Activated CD8-positive, alpha-beta memory T cell treated with anti-CD3 and anti-CD28 coated beads, Interleukin-2, amount 50 U/mL, for 1 hour (primary cell): ENCODE measurements around the gene DIP2C.
"Not testable (repeated sequence)": the region's sequence is repeated elsewhere in the genome, so short reads cannot be mapped to it uniquely, and the experiment has no call there.

Experiments used
- DNase-seq: peaks from one replicate; pipeline ENCODE4 v3.0.0-alpha.2; 2020; ENCODE audit errors: extremely low read depth

The DIP2C gene

DNA sequence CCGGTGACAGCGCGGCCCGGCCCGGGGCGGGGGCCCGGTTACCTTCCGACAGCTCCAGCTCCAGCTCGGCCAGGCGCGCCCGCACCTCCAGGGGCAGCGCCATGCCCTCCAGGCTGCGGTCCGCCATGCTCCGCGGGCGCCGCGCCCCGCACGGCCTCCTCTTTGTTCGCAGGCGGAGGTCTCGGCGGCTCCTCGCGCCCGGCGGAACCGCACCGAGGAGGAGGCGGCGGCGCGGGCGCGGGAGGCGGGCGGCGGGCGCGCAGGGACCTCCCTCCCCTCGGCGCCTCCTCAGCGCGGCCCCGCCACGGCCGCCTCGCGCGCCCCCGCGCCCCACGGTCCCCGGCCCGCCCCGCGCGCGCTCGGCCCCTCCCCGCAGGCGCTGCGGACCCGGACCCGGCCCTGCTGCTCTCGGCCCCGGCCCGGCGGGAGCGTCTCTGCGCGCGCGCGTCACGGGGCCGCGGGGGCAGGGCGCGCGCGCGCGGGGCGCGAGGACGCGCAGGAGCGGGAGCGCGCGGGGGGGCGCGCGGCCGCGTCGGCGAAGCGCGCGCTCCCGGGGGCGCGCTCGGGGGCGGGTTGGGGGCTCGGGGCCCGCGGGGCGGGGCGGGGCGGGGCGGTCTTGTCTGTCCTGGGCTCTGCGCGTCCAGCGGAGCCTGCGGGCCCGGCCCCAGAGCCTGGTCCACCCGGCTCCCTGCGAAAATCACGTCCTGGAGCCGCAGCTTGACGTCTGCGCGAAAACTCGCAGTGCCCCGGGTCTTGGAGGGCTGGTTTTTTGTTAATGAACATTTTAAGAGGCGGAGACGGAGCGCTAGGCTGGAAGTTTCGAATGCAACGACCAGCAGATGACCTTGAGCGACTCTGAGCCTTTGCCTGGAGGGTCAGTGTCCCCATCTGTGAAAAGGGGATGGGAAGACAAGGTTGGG is at the start of gene DIP2C:
Gene DIP2C (minus strand): TSS at position 217 of the 920 bp plus-strand sequence. CDS start 90 bp downstream, at position 127.
- DNase-seq = no peak

- DNase-seq = no peak
These were observed 45.0 kb upstream of the DIP2C start for GRCh38 chr10:734481-734880.

GRCh38 chr10:733086-733485 is 43.6 kb upstream of the DIP2C start:
- no peak for DNase-seq

DNA sequence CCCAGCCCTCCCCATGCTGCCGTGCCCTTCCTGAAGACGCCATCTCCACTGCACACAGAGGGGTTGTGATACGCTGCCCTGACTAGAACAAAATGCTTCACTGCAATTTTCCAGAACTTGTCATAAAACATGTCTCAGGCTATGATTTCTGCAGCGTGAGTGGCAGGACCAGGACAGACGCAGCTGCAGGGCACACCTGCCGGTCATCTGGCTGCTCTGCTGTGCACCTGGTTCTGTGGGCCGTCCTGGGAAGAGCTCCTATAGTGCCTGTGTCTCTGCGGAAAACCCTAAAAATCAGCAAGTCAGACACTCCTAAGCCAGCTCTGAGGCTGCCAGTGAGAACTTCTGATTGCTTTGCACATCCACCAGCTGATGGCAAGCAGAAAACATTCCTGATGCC is 39.7 kb upstream of the DIP2C start:
- DNase-seq = no peak

DNA sequence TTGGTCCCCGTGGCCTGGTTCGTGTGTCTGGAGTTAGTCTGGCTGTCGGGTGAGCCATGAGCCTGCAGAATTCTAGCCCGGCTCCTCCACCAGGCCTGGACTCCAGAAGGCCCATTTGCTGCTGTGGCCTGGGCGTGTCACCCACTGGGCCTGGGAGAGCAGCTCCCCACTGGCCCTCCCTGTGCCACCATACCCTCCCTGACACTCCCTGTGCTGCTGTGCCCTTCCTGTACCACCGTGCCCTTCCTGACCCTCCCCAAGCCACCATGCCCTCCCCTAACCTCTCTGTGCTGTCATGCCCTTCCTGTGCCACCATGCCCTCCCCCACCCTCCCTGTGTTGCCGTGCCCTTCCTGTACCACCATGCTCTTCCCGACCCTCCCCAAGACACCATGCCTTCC is 39.1 kb upstream of the DIP2C start:
- no peak for DNase-seq

DNA sequence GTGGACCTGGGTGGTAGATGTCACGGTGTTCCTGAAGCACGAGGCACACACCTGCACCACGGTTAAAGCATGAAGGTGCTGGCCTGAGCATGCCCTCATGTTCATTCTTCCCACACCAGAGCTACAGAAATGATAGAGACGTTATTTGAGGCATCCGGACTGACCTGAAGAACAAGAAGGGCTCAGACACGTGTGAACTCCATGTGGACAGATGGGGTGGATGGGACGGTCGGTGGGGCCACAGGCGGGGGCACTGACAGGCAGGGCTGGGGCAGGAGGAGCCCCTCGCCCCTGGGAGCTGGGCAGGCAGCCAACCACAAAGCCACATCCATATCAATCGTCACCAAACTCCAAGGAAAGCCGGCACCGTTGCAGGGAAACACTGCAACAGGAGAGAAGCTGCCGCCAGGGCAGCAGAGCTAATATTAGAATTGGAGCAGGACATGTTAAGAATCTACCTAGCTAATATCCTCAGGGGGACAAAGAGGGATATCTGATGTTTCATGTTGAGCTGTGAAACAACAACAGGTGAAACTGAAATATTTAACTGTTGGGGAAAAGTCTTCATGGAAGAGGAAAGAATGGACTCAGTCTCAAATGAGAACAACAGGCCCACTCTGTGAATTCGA is 37.8 kb upstream of the DIP2C start:
- DNase-seq = no peak

DNA sequence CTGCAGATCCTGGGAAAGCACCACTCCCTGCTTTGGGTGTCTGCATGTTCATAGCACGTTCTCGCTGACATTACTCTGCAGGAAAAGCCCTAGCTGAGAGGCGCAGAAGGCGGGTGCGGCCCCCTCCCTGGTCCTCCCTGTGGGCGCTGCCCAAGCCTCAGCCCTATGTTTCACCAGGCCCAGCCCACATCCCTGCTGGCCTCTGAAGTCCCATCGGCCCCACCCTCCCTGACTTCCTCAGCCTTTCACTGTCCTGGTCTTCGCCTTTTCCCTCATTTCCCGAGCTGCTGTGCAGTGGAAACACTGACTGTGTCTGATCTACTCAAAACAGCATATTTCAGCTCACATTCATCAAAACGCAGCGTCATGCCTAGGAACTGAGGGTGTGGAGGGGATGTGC is 36.3 kb upstream of the DIP2C start:
- no peak for DNase-seq

GRCh38 chr10:725302-725701 is 35.8 kb upstream of the DIP2C start:
- no peak for DNase-seq

- no peak for DNase-seq
These were observed 34.5 kb upstream of the DIP2C start for GRCh38 chr10:723973-724372.

DNA sequence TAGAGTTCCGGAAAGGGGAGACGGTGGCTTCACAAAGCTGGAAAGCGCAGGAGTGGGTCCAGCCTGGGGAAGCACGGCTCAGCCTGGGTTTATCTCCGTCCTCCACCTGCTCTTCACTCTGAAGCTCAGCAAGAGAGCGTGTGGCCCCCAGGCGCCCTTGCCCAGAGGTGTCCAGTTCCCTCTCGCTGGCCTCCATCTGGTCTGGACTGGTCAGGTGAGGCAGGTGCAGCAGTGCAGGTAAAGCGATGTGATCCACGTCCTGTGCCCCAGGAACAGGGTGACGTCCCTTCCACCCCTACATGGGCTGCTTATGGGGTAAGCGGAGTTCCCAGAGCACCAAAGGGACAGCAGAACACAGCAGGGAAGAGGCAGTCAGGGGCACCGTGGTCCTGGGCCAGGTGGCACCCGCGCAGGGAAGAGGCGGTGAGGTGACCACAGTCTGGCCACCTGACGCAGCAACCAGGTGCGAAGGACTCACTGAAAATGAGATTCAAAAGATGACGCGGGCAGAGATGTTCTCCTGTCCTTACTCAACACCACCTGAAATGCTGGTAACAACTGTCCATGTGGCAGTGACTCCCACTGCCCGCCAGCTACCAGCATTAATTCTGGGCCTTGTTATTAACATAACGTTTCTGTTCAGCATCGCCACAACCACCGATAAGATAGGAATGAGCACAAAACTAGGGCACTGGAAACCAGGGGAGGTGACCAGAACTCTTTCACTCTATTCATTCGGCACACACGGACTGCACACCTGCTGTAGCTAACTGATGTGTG is 33.0 kb upstream of the DIP2C start:
- no peak for DNase-seq

DNA sequence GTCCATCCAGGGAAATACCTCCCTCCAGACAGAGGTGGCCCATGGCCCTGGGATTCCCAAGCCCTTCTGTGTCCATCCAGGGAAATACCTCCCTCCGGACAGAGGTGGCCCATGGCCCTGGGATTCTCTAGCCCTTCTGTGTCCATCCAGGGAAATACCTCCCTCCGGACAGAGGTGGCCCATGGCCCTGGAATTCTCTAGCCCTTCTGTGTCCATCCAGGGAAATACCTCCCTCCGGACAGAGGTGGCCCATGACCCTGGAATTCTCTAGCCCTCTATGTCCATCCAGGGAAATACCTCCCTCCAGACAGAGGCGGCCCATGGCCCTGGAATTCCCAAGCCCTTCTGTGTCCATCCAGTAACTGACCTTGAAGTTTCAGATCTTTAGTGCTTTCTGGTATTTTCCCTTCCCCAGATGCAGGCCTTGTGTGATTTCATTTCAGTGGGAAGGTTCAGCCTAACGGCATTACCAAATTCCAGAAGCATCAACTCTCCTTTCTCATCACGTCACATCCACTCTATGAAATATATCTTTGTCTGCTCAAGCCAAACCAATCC is 28.8 kb upstream of the DIP2C start:
- DNase-seq = no peak

DNA sequence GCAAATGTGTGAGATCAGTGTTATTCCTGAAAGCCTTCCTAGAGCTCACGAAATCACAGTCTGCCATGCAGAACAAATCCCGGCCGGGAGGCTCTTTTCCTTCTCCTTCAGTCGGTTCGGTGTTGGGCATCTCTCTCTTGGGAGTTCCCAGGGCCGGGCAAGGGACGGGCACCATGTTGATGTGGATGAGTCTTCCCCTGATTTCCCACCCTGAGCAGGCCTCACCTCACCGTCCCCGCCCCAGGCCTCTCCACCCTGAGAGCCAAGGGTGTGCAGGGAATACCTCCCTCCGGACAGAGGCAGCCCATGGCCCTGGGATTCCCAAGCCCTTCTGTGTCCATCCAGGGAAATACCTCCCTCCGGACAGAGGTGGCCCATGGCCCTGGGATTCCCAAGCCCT is 28.0 kb upstream of the DIP2C start:
- no peak for DNase-seq

DNA sequence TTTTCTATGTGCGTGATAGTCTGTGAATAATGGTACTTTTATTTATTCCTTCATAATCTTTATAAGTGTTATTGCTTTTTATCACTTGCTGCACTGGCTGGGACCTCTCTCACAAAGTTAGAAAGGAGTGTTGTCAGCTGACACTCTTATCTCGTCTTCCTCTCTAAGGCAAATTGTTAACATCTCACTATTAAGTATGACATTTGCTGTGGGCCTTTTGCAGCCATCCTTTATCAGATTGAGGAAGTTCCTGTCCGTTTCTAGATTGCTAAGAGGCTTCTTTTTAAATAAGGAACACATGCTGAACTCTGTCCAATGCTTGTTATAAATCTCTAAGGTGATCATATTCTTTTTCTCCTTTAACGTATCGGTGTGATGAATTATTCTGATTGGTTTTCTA is 27.4 kb upstream of the DIP2C start:
- DNase-seq = no peak

- no peak for DNase-seq
These were observed 24.7 kb upstream of the DIP2C start for GRCh38 chr10:714214-714613.

GRCh38 chr10:712575-712974 is 23.1 kb upstream of the DIP2C start:
- DNase-seq = no peak

DNA sequence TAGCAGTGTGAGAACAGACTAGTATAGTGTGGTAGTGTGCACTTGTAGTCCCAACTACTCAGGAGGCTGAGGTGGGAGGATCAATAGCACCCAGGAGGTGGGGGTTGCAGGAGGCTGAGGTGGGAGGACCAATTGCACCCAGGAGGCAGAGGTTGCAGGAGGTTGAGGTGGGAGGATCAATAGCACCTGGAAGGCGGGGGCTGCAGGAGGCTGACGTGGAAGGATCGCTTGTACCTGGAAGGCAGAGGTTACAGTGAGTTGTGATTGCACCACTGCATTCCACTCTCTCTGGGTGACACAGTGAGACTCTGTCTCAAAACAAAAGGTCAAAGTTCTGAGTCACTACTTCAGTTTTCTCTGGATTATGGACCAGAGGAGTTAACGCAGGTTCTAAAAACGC is 22.6 kb upstream of the DIP2C start:
- no peak for DNase-seq

GRCh38 chr10:707861-708260 is 18.4 kb upstream of the DIP2C start:
- DNase-seq = no peak

DNA sequence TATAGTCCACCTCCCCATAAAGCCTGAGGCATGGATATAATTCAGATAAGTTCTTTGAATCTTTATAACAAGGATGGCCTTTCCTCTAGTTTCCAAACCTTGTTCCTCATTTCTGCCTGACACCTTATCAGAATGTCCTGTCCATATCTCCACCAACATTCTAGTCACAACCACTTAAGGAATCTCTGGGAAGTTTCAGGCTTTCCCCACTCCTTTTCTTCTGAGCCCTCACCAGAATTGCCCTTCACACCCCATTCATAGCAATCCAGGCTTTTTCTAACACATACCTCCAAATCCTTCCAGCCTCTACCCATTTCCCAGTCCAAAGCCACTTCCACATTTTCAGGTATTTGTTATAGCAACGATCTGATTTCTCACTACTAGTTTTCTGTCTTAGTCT is 18.0 kb upstream of the DIP2C start:
- no peak for DNase-seq

DNA sequence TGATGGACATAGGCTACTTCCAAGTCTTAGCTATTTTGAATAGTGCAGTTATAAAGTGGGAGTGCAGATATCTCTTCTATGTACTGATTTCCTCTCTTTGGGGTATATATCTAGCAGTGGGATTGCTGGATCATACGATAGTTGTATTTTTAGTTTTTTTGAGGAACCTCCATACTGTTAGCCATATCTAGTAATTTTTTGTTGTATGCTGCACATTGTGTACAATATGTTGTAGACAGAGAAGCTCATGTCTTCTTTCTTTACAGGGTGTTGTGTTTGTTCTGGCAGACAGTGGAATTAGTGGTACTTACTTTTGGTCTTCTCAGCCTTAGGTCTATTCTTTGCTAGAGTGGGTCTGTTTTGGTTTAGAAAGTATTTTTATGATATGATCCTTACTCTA is 13.7 kb upstream of the DIP2C start:
- DNase-seq = no peak

DNA sequence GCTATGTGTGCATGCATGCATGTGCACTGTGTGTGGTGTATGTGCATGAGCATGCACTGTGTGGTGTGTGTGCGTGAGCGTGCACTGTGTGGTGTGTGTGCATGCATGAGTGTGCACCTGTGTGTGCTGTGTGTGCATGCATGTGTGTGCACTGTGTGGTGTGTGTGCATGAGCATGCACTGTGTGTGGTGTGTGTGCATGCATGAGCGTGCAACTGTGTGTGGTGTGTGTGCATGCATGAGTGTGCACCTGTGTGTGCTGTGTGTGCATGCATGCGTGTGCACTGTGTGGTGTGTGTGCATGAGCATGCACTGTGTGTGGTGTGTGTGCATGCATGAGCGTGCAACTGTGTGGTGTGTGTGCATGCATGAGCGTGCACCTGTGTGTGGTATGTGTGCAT is 10.7 kb upstream of the DIP2C start:
- DNase-seq = not testable (repeated sequence)

- no peak for DNase-seq
These were observed 7.8 kb upstream of the DIP2C start for GRCh38 chr10:697097-697875.
